Activated naive CD8-positive, alpha-beta T cell (primary cell): ENCODE measurements around the gene PCED1A.
"Not testable (repeated sequence)": the region's sequence is repeated elsewhere in the genome, so short reads cannot be mapped to it uniquely, and the experiment has no call there.

Source experiments
- H3K27ac Mint-ChIP-seq: one replicate; pipeline ENCODE4 v1.8.0; 2021; ENCODE audit warnings: mixed read lengths
- H3K27me3 Mint-ChIP-seq: one replicate; pipeline ENCODE4 v1.8.0; 2021; ENCODE audit warnings: mixed read lengths
- H3K36me3 Mint-ChIP-seq: one replicate; pipeline ENCODE4 v1.8.0; 2021; ENCODE audit warnings: mixed read lengths
- H3K4me1 Mint-ChIP-seq: one replicate; pipeline ENCODE4 v1.8.0; 2021; ENCODE audit warnings: low read depth, mixed read lengths
- H3K4me3 Mint-ChIP-seq: one replicate; pipeline ENCODE4 v1.8.0; 2021; ENCODE audit warnings: mild to moderate bottlenecking, mixed read lengths
- H3K9me3 Mint-ChIP-seq: one replicate; pipeline ENCODE4 v1.8.0; 2021; ENCODE audit warnings: low read depth, mixed read lengths

PCED1A gene

DNA sequence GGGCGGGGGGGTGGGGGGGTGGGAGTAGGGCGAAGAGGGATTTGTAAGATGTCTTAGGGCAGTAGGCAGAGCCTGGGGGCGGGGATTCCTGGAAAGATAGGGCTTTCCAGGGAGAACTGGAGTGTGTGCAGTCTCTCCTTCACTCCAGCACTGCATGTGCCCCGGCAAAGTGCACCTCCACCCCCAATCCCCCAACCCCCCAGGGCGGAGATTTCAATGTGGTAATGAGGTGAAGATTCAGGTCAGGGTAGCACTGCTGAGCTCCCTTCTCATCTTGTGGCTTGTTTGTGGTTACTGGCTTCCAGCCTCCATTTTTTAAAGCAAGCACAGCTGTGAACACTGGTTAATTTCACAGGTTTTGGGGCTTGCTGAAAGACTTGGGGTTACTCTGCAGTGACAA, 18.4 kb downstream of the PCED1A start:
- Mint-ChIP-seq H3K27me3 (peaks cover 13% of the 10 kb centered on the region), H3K27ac (no peak overlapping the region), H3K36me3 (peaks cover 2% of the 10 kb centered on the region), H3K4me1 (peaks cover 24% of the 10 kb centered on the region), H3K9me3 (no peaks in the 10 kb centered on the region), H3K4me3 (no peak overlapping the region)

DNA sequence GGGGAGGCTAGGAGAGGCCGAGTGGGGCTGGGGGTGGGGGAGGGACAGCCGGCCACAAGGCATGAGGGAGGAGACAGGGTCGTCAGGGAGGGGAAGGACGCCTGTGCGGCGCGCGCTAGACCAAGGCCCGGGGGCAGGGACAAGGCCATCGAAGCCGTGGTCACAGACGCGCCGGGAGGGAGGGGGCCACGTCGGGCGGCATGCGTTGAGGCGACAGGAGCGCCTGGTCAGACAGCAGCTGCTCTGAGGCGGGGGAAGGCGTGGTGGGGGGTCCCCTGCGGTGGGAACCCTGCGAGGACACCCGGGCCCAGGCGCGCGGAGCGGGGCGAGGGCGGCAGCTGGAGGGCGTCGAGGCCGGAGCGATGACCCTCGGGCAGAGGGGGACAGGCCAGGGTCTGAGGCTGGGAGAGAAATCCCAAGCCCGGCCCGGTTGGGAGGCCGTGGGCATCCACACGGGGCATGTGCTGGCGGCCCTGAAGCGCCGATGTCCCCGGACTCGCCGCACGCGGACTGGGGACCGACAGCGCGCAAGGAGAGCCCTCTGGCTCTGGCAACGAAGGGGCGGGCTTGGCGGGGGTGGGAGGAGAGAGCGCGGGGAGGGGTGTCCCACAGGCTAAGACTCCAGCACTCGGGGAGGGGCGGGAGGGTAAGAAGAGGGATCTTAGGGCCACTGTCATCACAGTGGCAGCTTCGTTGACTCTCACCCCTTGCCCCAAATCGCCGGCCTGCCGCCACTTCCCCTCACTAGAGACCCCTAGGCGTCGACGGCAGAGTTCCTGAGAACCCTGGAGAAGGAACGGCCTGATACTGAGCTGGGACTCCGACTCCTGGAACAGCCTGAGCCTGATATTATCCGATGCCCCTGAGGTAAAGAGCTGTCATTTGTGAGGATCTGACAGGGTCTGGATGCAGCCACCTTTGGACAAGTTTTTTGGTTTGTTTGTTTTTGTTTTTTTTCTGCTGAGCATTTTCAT, 19.3 kb downstream of the PCED1A start:
- Mint-ChIP-seq H3K9me3 (no peaks in the 10 kb centered on the region), H3K27ac (no peak overlapping the region), H3K27me3 (peaks cover 13% of the 10 kb centered on the region), H3K36me3 (peaks cover 2% of the 10 kb centered on the region), H3K4me1 (peaks cover 18% of the 10 kb centered on the region), H3K4me3 (peak overlapping the region; percentile 53)

DNA sequence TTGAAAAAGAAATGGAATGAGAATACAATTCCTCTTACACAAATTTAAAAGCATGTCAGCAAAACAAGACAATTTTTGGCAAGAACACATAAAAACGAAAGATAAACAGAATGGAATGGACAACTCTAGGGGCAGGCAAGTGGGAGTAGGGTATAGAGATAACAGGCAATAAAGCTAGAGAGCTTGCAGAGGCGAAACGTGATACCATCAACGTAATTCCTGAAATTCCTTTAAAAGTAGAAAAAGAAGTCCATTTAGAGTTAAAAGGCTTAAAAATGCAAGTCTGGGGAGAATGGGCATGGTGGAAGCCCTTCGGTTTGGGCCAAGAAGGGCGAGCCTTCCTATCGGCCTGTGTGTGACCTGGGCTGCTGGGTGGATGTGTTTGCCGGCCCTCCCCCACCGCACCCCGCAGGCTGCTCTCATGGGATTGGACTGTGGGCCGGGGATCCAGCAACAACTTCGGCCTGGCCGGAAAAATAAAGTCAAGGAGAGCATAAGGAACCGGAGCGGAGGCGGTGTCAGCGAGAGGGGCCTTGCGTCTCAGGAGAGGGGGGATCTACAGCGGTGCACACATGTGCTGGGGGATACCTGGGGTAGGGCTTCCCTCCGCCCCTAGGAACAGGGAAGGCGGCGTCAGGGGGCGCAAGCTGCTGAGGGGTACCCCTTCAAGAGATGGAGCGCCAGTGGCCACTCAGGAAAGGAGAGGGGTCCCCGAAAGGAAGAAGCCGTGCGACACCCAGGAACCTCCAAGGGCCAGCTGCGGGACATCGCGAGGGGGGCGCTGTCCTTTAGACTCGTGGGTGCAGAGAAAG, 20.2 kb downstream of the PCED1A start:
- Mint-ChIP-seq H3K27ac (no peak overlapping the region), H3K4me1 (peaks cover 12% of the 10 kb centered on the region), H3K4me3 (no peak overlapping the region), H3K27me3 (peaks cover 10% of the 10 kb centered on the region), H3K36me3 (no peaks in the 10 kb centered on the region), H3K9me3 (no peaks in the 10 kb centered on the region)

DNA sequence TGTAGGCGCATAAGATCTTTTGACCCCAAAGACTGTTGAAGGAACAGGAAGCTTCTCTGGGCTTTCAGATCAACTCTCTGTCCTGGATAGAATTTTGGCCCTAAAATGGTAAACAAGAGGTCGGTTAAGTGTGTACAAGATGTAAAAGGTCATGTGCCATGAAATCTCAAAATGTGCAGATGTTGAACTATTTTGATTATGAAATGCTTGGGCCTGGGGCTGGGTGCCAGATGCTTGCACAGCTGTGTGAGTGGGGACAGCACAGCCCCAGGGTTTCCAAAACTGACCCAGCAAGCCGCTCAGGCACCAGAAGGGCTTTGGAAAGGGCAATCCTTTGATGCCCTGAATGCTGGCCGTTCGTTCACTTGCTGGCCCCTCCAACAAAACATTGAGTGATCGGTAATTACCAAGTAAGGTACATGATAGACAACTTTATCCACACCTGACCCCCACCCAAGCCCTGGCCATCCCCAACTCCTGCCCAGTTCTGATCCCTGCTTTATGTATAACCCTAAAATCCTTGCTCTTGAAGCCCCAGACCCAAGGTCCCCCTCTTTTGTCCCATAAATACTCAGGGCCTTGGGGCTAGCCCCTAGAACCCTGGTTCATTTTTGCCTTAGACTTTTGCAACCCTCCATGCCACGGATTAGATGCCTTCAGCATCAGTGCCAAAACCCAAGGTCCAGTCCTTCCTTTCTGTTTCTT, 22.4 kb downstream of the PCED1A start:
- Mint-ChIP-seq H3K4me1 (peaks cover 12% of the 10 kb centered on the region), H3K9me3 (no peaks in the 10 kb centered on the region), H3K27ac (no peak overlapping the region), H3K27me3 (peaks cover 10% of the 10 kb centered on the region), H3K4me3 (no peak overlapping the region), H3K36me3 (no peaks in the 10 kb centered on the region)

DNA sequence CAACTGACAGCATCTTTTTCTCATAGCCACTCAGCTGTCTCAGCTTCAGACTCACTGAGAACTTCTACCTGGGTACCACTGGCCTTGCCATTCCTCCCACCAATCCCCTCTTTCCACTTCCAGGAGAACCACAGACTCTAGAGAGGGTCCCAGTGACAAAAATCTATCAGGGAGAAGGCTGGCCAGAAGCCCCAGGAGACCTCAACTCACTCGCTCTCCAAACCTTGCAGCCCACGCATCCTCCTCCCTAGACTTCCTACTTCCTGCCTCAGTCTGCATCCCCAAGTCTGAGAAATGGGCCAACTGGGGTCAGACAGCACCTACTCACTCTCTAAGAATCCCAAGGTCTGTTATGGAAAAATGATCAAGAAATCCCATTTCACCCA, 23.1 kb downstream of the PCED1A start:
- Mint-ChIP-seq H3K4me3 (no peak overlapping the region), H3K27me3 (peaks cover 12% of the 10 kb centered on the region), H3K4me1 (peaks cover 12% of the 10 kb centered on the region), H3K27ac (no peak overlapping the region), H3K9me3 (peaks cover 1% of the 10 kb centered on the region), H3K36me3 (peaks cover 2% of the 10 kb centered on the region)

DNA sequence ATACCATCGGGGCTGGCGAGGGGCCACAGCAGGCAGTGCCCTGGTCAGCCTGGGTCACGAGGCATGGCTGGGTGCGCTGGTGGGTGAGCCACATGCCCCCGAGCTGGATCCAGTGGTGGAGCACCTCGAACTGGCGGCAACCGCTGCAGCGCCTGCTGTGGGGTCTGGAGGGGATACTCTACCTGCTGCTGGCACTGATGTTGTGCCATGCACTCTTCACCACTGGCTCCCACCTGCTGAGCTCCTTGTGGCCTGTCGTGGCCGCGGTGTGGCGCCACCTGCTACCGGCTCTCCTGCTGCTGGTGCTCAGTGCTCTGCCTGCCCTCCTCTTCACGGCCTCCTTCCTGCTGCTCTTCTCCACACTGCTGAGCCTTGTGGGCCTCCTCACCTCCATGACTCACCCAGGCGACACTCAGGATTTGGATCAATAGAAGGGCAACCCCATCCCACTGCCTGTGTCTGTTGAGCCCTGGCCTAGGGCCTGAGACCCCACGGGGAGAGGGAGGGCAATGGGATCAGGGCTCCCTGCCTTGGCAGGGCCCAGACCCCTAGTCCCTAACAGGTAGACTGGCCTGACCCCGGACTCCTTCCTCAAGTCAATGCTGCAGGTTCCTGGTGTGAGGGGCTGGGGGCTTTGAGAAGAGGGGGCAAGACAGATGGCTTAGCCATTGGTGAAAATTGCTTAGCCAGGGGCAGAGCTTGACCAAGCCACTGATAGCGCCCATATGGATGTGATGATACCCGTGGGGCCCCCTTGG, 23.7 kb downstream of the PCED1A start:
- no peak overlapping the region for H3K27ac Mint-ChIP-seq
- no peak overlapping the region for H3K4me3 Mint-ChIP-seq
- H3K27me3 Mint-ChIP-seq: peaks cover 15% of the 10 kb centered on the region
- peaks cover 7% of the 10 kb centered on the region for H3K4me1 Mint-ChIP-seq
- peaks cover 6% of the 10 kb centered on the region for H3K9me3 Mint-ChIP-seq
- H3K36me3 Mint-ChIP-seq: peaks cover 8% of the 10 kb centered on the region

DNA sequence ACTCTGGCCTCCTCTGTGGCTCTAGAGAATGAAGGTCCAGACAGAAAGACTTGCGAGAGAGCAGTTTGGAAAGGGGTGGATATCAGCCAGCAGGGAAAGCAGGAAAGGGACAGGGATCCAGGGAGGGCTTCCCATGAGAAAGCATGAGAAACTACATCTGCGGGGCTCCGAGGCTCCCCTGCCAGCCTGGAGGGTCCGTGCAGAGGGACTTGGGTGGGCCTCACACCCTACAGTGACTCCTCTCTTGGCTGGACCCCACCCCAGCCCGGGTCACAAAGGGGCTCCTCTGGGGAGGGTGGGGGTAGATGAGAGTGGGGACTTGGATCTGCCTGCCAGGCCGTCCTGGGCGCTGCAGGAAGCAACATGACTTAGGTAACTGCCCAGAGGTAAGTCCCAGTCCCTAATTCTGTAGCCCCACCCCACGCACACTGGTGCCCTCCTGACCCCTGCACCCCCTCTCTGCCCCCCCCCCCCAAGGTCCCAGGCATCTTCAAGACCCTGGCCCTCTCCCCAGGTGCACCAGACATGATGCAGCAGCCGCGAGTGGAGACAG, 24.3 kb downstream of the PCED1A start, which contains the start of gene TMEM239:
TMEM239 (plus strand) TSS at position 335 of the 553 bp plus-strand sequence; CDS start at position 526, 191 bp downstream.
- H3K27ac Mint-ChIP-seq: no peak within 1 kb of the TSS
- H3K4me1 Mint-ChIP-seq: peaks cover 3% of the 10 kb centered on the region
- H3K9me3 Mint-ChIP-seq: peaks cover 6% of the 10 kb centered on the region
- no peak within 1 kb of the TSS for H3K4me3 Mint-ChIP-seq
- peaks cover 16% of the 10 kb centered on the region for H3K27me3 Mint-ChIP-seq
- peaks cover 9% of the 10 kb centered on the region for H3K36me3 Mint-ChIP-seq

DNA sequence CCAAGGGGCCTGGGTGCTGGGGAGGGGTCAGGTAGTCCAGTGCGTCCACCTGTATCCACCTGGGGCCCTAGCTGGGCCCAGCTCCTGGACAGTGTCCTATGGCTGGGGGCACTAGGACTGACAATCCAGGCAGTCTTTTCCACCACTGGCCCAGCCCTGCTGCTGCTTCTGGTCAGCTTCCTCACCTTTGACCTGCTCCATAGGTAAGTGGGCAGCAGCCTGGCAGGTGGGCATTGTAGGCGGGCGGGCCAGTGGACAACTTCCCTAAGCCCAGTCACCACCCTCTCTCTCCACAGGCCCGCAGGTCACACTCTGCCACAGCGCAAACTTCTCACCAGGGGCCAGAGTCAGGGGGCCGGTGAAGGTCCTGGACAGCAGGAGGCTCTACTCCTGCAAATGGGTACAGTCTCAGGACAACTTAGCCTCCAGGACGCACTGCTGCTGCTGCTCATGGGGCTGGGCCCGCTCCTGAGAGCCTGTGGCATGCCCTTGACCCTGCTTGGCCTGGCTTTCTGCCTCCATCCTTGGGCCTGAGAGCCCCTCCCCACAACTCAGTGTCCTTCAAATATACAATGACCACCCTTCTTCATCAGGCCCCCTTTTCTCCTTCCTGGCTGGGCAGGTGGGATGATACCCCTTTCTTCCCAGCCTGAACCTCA, 25.1 kb downstream of the PCED1A start:
- Mint-ChIP-seq H3K27ac (no peak overlapping the region), H3K4me1 (peaks cover 3% of the 10 kb centered on the region), H3K4me3 (no peak overlapping the region), H3K36me3 (peaks cover 11% of the 10 kb centered on the region), H3K27me3 (peaks cover 19% of the 10 kb centered on the region), H3K9me3 (peaks cover 6% of the 10 kb centered on the region)

DNA sequence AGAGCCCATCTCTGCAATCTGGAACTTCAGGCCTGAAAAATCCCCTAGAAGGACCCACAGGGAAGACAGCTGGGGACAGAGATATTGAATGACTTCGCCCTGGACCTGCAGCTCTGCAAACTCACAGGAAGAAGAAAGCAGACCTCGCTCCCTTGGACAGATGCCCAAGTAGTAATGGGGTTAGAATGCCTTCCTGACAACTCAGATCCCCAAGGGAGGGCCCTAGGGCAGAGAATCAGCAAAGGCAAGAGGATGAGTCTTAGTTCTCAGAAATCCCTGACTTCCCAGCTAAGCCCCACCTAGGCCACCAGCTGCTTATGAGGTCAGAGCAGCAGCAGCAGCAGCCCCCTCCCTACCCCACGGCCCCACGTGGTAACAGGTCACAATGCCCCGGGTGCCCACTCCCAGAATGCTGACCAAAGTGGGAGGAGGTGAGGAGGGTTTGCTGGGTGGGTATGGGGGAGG, 25.8 kb downstream of the PCED1A start, which contains the start of gene C20orf141:
C20orf141 (plus strand) TSS at position 401 of the 465 bp plus-strand sequence. CDS start 198 bp downstream, outside the sequence.
- Mint-ChIP-seq H3K36me3 (peaks cover 11% of the 10 kb centered on the region), H3K4me1 (no peaks in the 10 kb centered on the region), H3K4me3 (no peak within 1 kb of the TSS), H3K9me3 (peaks cover 6% of the 10 kb centered on the region), H3K27me3 (peaks cover 14% of the 10 kb centered on the region), H3K27ac (no peak within 1 kb of the TSS)

DNA sequence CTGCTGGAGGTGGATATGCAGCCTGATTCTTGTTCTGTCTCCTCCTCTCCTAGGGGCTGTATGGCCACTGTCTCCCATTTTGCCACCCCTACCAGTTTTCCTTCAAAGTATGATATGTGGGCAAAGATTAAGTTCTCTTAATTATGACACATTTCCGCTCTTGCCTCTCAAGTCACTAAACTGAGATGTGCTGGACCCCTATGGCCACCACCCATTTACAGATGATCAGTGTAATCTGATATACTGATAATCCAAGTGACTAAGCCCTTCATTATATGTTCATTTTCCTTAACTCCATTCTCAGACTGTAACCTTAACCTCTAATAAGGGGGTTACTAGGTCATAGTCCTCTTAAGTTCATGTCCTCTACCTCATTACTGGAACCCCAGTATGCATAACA, 26.4 kb downstream of the PCED1A start:
- no peak overlapping the region for H3K4me3 Mint-ChIP-seq
- H3K4me1 Mint-ChIP-seq: peaks cover under 1% of the 10 kb centered on the region
- H3K27me3 Mint-ChIP-seq: peaks cover 15% of the 10 kb centered on the region
- H3K36me3 Mint-ChIP-seq: peaks cover 12% of the 10 kb centered on the region
- no peak overlapping the region for H3K27ac Mint-ChIP-seq
- peaks cover 6% of the 10 kb centered on the region for H3K9me3 Mint-ChIP-seq

DNA sequence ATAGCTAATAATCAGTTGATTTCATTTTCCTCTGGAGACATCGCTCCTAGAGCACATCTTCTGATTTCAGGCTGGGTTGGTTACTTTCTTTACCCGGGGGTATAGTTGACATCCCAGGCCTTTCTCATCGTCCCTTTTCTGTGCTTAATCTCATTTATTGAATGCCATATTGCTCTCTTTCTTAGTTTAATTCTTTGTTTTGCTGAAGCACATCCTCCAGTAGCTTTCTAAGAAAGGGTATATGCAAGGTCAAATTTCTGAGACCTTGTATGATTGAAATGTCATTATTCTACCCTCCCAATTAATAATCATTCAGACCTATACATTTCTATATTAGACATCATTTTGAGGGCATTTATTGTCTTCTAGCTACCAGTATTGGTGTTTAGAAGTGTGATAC, 28.3 kb downstream of the PCED1A start:
- Mint-ChIP-seq H3K4me1 (peaks cover 4% of the 10 kb centered on the region), H3K36me3 (peaks cover 14% of the 10 kb centered on the region), H3K27me3 (peaks cover 19% of the 10 kb centered on the region), H3K27ac (no peak overlapping the region), H3K4me3 (no peak overlapping the region), H3K9me3 (peaks cover 6% of the 10 kb centered on the region)

DNA sequence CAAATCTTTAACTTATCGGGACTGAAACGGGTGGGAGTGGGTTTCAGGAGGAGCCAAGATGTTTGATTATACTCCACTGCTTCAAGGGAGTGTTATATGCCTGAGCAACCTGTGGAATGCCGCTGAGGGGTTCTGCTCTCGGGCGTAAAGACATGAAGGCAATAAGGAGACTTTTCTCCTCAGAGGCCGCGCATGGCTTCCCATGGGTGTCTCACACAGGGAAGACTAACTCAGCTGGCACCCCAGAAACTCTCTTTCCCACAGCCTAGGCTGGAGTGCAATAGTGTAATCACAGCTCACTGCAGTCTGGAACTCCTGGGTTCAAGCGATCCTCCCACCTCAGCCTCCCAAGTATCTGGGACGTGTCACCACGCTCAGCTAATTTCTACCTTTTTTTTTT, 30.8 kb downstream of the PCED1A start:
- H3K27me3 Mint-ChIP-seq: peaks cover 23% of the 10 kb centered on the region
- H3K36me3 Mint-ChIP-seq: peaks cover 14% of the 10 kb centered on the region
- H3K4me3 Mint-ChIP-seq: no peak overlapping the region
- H3K4me1 Mint-ChIP-seq: peaks cover 4% of the 10 kb centered on the region
- no peak overlapping the region for H3K27ac Mint-ChIP-seq
- peaks cover 6% of the 10 kb centered on the region for H3K9me3 Mint-ChIP-seq

DNA sequence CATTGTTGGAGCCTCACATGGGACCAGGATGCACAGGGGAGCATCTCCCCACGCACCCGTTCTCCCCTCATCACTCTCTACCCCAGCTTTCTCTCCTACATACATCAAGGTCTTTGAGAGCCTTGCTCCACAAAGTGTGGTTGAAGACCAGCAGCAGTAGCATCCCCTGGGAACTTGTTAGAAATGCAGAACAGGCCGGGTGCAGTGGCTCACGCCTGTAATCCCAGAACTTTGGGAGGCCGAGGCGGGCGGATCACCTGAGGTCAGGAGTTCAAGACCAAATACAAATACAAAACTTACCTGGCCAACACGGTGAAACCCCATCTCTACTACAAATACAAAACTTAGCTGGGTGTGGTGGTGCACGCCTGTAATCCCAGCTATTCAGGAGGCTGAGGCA, 32.5 kb downstream of the PCED1A start:
- peaks cover 14% of the 10 kb centered on the region for H3K36me3 Mint-ChIP-seq
- H3K4me3 Mint-ChIP-seq, H3K4me1 Mint-ChIP-seq, H3K27ac Mint-ChIP-seq, H3K9me3 Mint-ChIP-seq: not testable (repeated sequence)
- H3K27me3 Mint-ChIP-seq: peaks cover 31% of the 10 kb centered on the region
